Measurements from ENCODE around the gene GPR137B. TPM values are rescaled to one million over a fixed set of nuclear protein-coding genes. Genes with fewer than 3 reads are reported as not detected.

Gene GPR137B
- total and polyA plus RNA-seq, 9 of the 15 experiments (the other 6 are each of a cell fraction or from before 2014, with no cell fraction given): 0.04 to 1.0 (median 0.62) TPM

DNA sequence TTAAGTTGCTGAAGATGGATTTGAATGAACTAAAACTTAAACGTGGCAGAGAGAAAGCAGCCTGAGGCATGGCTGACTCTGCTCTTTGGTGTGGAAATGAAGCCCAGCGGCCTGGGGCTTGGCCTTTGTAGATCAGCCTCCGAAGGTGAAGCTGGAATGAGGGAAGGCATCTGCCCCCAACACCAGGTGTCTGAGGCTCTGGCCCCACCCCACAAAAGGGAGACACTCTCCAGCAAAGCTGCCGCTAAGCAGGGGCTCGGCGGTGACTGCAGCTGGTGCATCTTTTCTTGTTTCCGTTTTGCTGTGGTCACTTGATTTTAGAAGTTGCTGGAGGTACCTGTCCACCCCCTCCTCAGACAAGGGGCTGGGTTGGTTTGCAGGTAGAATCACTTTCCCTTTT is 39.3 kb upstream of the GPR137B start (continued):
- no peak for TF ChIP-seq ZNF79 (CRISPR knock-in tag; IDR thresholded peaks at IDR 0.05; ENCODE audit: low read depth)

DNA sequence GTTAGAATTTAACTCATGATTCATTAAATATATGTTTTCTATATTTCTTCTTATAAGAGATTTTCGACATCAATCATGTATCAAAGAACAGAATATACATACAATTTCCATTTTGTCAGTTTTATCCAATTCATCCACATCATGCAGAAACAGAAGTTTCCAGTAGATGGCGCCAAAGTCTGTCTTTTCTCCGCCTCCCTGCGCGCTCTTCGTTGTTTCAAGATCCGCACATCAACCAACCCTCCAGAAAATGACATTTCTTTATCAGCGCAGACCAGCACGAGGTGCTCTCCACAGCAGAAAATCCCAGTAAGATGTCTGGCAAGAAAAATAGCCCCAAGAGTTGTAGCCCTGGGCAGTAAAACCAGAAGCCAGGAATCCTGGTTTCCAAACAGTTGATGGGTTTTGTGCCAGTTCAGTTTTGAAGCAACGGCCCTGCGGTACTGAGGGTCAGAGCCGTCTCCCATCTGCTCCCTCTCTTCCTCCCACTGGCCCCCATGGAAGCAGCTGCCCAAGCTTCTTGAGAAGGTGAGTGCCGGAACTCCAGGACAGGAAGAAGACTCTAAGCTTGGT is 38.6 kb upstream of the GPR137B start:
- H4K20me1 ChIP-seq (replicated peaks; ENCODE audit: control insufficient read depth, insufficient read depth, low read length): no peaks in the 10 kb centered on the region; the same call in none of the 2 replicates
- H3K9ac ChIP-seq (ENCODE audit: insufficient read depth in 1 of 2, low read depth in 2 of 2, low read length in 2 of 2): no peak overlapping the region
- peaks cover 3% of the 10 kb centered on the region in 2 experiments; a peak in 3 of 5 replicates for H3K4me1 ChIP-seq (replicated peaks in 1 of 2; ENCODE audit: control insufficient read depth in 2 of 2, insufficient read depth in 2 of 2, low read length in 2 of 2)
- H2AFZ ChIP-seq (ENCODE audit: low read depth, low read length): 0 out of 2 replicates have a peak overlapping the region, but pooled peaks have one; percentile 3
- ATAC-seq: peak; percentile 85
- WGBS (ENCODE audit: insufficient coverage, low coverage, missing lambda C conversion rate): 15% methylated on average over 13 of the region's 13 CpGs
- H3K9me1 ChIP-seq (ENCODE audit: control insufficient read depth, insufficient read depth, low read length): no peaks in the 10 kb centered on the region
- in situ Hi-C loops (cut with MboI) (loop anchor here (25.0 kb wide), 2 partner anchors 1284 to 1459 kb away; no protein-coding TSS in a partner anchor), intact Hi-C loops (cut with micrococcal nuclease) (loop anchor here (1.0 to 10.0 kb wide), 8 partner anchors 387 to 1701 kb away; no protein-coding TSS in a partner anchor)
- no peak overlapping the region for H3K4me2 ChIP-seq (ENCODE audit: insufficient read depth, low read length)
- POLR2A ChIA-PET: interaction anchor here (0.6 kb wide), 2 partner anchors 300 to 968 kb away, joined by 3 to 5 read pairs; no protein-coding TSS in a partner anchor
- DNase-seq (ENCODE audit: extremely low read depth in 1 of 4, low spot score in 3 of 4): peak; percentile 77 to 86 (median 81)
- no peaks in the 10 kb centered on the region for H3K9me3 ChIP-seq (replicated peaks; ENCODE audit: control insufficient read depth, insufficient read depth, low read depth, low read length)
- no TSS peak for BruUV-seq (replicated peaks)
- no peaks in the 10 kb centered on the region for H3K79me2 ChIP-seq (ENCODE audit: control insufficient read depth, insufficient read depth, low read length)
- no peak overlapping the region for H3K27ac ChIP-seq (ENCODE audit: extremely low read depth, low read depth, low read length)
- FAIRE-seq: peak; percentile 91
- CTCF ChIA-PET (ENCODE audit: low intra/inter-chr PET ratio): interaction anchor here (0.6 to 2.5 kb wide), 4 partner anchors 386 to 765 kb away, joined by 3 to 14 read pairs (median 8); no protein-coding TSS in a partner anchor
- H3K27me3 ChIP-seq (ENCODE audit: control insufficient read depth in 2 of 2, insufficient read depth in 2 of 2, low read length in 2 of 2): peaks cover 0 to 30% of the 10 kb centered on the region in 2 experiments; a peak in 2 of 5 replicates
- H3K36me3 ChIP-seq (ENCODE audit: control insufficient read depth, insufficient read depth, low read length): no peaks in the 10 kb centered on the region
- H3K4me3 ChIP-seq: no peak overlapping the region
- no peak for TF ChIP-seq RBM17 (IDR thresholded peaks at IDR 0.05; ENCODE audit: borderline replicate concordance, low read depth, low read length)
- TF ChIP-seq BHLHE40 (IDR thresholded peaks at IDR 0.05; ENCODE audit: low read length): peak; percentile 42; the same call in 1 of the 2 replicates
- no peak for TF ChIP-seq PHTF2 (CRISPR knock-in tag; IDR thresholded peaks at IDR 0.05)
- no peak for TF ChIP-seq SMAD1 (IDR thresholded peaks at IDR 0.05; ENCODE audit: low read depth, low read length, partially characterized antibody)
- TF ChIP-seq, protein P1, sequence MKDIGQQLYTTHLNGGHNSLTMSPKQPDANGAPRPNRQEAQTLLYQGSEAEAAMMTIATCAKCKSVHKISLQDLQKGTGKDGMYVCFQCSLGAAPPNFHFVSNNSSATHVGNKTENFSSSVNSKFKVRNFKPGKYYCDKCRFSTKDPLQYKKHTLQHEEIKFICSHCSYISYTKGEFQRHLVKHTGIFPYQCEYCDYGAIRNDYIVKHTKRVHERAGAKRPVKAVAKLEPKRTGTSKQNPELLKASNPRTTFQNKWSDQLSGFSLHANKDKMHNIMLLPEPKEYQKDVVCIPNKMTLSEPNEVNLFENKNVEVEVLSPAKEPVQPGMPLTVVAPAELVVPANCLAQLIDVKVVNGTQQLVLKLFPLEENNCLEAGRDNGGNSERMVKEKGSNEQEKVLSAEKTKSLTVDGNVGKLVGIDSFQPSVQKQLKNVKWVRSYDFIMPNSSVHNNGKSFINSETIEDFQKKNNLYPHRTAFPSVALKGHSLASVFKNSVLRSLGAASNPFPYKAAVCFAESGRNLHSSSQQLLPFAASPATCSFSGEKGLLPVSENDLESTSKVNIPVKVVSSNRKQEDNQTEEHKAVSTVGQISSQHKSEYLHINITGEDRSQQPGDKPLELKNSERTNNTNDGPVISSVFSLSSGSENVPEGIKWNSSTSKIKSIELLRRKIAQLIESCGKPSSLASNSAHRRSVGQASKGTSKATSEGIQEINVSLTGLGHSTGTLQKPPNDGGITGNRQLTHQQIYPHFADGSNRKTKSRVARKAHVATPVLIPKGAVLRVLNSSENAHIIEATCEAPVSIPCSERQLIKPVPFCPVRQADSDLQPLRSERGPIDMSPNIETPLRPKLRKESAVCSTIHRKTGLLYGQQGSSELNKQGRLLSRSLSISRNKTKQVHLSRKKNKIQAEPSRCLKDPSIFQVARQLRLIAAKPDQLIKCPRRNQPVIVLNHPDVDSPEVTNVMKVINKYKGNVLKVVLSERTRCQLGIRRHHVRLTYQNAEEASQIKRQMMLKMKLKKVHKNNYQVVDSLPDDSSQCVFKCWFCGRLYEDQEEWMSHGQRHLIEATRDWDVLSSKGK (CRISPR knock-in tag; IDR thresholded peaks at IDR 0.05): no peak
- TF ChIP-seq XRCC5 (IDR thresholded peaks at IDR 0.05; ENCODE audit: low read depth, low read length): no peak
- no peak for TF ChIP-seq ZZZ3 (IDR thresholded peaks at IDR 0.05)
- no peak for TF ChIP-seq POLR2B (IDR thresholded peaks at IDR 0.05; ENCODE audit: low read depth, partially characterized antibody)
- no peak for TF ChIP-seq TBL1XR1 (IDR thresholded peaks at IDR 0.05; ENCODE audit: low read length in 2 of 2)
- TF ChIP-seq HIVEP1 (CRISPR knock-in tag; IDR thresholded peaks at IDR 0.05): no peak
- TF ChIP-seq ILK (tag; IDR thresholded peaks at IDR 0.05; ENCODE audit: borderline replicate concordance, low read depth): no peak
- TF ChIP-seq RBM14 (IDR thresholded peaks at IDR 0.05; ENCODE audit: borderline replicate concordance, insufficient read depth, low read depth, low read length): no peak
- no peak for TF ChIP-seq NFYB (IDR thresholded peaks at IDR 0.05; ENCODE audit: extremely low read depth, insufficient read length)
- no peak for TF ChIP-seq SRSF7 (optimal IDR thresholded peaks at IDR 0.05; ENCODE audit: low read depth, low read length)
- TF ChIP-seq NR1H2 (CRISPR knock-in tag; IDR thresholded peaks at IDR 0.05): no peak
- TF ChIP-seq C11orf30 (IDR thresholded peaks at IDR 0.05; ENCODE audit: low read depth): no peak

All from K562 (cell line).